Measurements from ENCODE around the gene LILRA1.

- no peak for TF ChIP-seq EZH2 (IDR thresholded peaks at IDR 0.05; ENCODE audit: insufficient read depth, poor library complexity, severe bottlenecking)
- TF ChIP-seq EZH2phosphoT487 (IDR thresholded peaks at IDR 0.05; ENCODE audit: insufficient read depth, low read depth), result no peak
These were observed 54.7 kb downstream of the LILRA1 start for GRCh38 chr19:54648129-54648528.

Data from GM23248 (cell line).